ENCODE results near the gene CIAO1. TPM values are rescaled to one million over a fixed set of nuclear protein-coding genes. Genes with fewer than 3 reads are reported as not detected.
"Not testable (repeated sequence)": the region's sequence is repeated elsewhere in the genome, so short reads cannot be mapped to it uniquely, and the experiment has no call there.

Gene CIAO1
- total and polyA plus RNA-seq, 4 donors = 25.8 to 57.1 (median 47.8) TPM

DNA sequence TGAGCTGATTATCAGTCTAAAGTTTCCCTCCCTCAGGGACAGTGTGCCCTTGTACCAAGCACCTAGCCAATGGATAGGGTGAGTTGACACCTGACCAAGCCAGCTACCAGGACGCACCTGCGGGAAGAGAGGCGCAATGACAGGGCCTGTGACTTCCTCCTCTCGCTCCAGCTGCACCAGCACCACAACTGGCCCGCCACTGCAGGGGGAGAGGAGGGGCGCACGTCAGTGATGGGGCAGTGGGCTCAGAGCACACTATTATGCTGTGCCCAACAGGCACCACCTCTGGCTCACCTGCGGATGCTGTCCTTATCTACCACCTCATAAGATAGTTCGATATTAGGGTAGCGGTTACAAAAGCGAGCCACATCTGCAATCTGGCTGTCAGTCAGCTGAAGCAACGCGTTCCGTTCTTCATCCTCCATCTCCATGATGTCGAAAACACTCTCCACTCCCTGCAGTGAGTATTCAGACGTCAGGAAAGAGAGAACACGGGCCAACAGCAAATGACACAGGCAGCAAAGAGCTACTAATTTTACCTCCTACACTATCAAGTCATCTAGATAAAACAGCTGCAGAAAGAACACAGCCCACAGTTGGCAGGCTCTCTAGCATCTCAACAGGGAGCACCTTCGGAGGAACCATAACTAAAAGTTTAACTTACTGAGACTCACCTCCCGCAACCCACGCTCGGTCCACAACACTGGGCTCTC lies 10.9 kb downstream of the CIAO1 start:
- no peak overlapping the region for H3K27ac ChIP-seq (ENCODE audit: low read depth in 1 of 2, low read length in 2 of 2)
- intact Hi-C loops (cut with DNase I) = no loop called here
- DNase-seq = no peak
- H3K4me3 ChIP-seq (ENCODE audit: low read length in 2 of 2) = no peak overlapping the region
- no peak for ATAC-seq (ENCODE audit: low FRiP score)
- no peaks in the 10 kb centered on the region for H3K4me1 ChIP-seq (ENCODE audit: control insufficient read depth in 1 of 2, insufficient read depth in 2 of 2, low read length in 2 of 2)
- H3K9me3 ChIP-seq (ENCODE audit: control insufficient read depth, low read length) = no peaks in the 10 kb centered on the region
- H3K27me3 ChIP-seq (ENCODE audit: control insufficient read depth in 1 of 2, insufficient read depth in 2 of 2, low read length in 1 of 2) = no peaks in the 10 kb centered on the region
- WGBS, 2 donors = 93 to 95% methylated on average over 21 of the region's 21 CpGs
- peaks cover 10 to 28% of the 10 kb centered on the region in 2 donors for H3K36me3 ChIP-seq (ENCODE audit: control insufficient read depth in 1 of 2, insufficient read depth in 2 of 2, low read length in 1 of 2)

DNA sequence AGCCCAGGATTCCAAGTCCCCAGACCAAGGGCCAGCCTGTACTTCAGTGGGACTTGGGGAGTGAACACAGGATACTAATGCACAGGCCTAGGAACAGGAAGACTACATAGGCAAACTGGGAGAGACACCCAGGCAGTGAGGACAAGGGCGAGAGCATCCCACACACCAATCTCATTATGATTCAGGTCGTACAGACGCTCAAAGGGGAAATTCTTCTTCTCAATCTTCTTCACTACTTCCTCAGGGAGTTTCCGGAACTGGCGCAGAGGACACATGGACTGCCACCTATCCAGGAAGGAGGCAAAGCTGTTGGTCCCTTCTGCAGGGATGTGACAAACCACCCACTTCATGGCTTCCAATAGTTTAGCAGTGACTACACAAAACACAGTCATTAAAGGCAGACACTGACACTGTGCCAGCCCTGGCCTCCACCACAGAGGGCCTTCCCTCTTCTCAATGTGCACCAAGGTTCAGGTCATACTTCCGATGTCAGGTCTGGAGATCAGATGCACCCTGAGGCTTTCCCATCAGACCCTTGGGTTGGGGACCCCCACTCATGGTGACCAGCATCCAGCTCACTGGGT lies 21.3 kb downstream of the CIAO1 start:
- Histone ChIP-seq H3K27ac (ENCODE audit: low read depth in 1 of 2, low read length in 2 of 2) (no peak overlapping the region), H3K27me3 (ENCODE audit: control insufficient read depth in 1 of 2, insufficient read depth in 2 of 2, low read length in 1 of 2) (no peaks in the 10 kb centered on the region), H3K4me1 (ENCODE audit: control insufficient read depth in 1 of 2, insufficient read depth in 2 of 2, low read length in 2 of 2) (no peaks in the 10 kb centered on the region), H3K36me3 (ENCODE audit: control insufficient read depth in 1 of 2, insufficient read depth in 2 of 2, low read length in 1 of 2) (peaks cover 6 to 47% of the 10 kb centered on the region in 2 donors), H3K9me3 (ENCODE audit: control insufficient read depth, low read length) (no peaks in the 10 kb centered on the region), H3K4me3 (ENCODE audit: low read length in 2 of 2) (no peak overlapping the region)
- ATAC-seq (ENCODE audit: low FRiP score) = no peak
- no peak for DNase-seq
- 85 to 86% methylated on average over 6 of the region's 6 CpGs for WGBS, 2 donors
- intact Hi-C loops (cut with DNase I) = no loop called here

DNA sequence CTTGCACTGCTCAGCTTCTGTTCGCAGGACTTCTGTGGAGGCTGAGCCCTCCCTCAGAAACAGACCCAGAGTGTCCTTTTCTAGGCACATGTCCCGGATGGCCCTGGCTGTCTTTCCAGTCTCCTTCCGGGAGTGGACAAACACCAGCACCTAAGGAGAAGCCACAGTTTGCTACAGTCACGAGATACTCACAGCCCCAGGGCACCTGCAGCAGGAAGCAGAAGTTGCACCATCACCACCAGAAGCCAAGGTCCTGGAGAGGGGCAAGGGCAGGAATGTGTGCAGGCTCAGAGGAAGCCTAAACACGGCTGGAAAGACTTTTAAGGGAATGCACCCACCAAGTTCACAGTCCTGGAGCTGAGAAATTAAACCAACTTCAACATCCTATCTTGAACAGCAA lies 25.7 kb downstream of the CIAO1 start:
- intact Hi-C loops (cut with DNase I) = no loop called here
- Histone ChIP-seq H3K4me3 (ENCODE audit: low read length in 2 of 2) (no peak overlapping the region), H3K9me3 (ENCODE audit: control insufficient read depth, low read length) (peaks cover 2% of the 10 kb centered on the region), H3K4me1 (ENCODE audit: control insufficient read depth in 1 of 2, insufficient read depth in 2 of 2, low read length in 2 of 2) (no peaks in the 10 kb centered on the region), H3K27ac (ENCODE audit: low read depth in 1 of 2, low read length in 2 of 2) (no peak overlapping the region), H3K27me3 (ENCODE audit: control insufficient read depth in 1 of 2, insufficient read depth in 2 of 2, low read length in 1 of 2) (no peaks in the 10 kb centered on the region), H3K36me3 (ENCODE audit: control insufficient read depth in 1 of 2, insufficient read depth in 2 of 2, low read length in 1 of 2) (peaks cover 5 to 43% of the 10 kb centered on the region in 2 donors)
- no peak for DNase-seq
- 91 to 98% methylated on average over 5 of the region's 5 CpGs for WGBS, 2 donors
- no peak for ATAC-seq (ENCODE audit: low FRiP score)

DNA sequence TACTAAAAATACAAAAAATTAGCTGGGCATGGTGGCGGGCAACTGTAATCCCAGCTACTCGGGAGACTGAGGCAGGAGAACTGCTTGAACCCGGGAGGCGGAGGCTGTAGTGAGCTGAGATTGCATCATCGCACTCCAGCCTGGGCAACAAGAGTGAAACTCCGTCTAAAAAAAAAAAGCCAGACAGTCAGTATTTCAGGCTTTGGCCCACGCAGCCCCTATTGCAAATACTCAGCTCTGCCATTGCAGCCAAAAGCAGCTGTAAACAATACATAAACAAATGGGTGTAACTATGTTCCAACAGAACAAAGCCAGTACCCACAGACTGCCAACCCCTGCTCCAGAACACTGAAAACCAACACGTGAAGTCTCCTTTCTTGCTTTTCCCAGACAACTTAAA lies 28.2 kb downstream of the CIAO1 start:
- H3K27ac ChIP-seq (ENCODE audit: low read depth in 1 of 2, low read length in 2 of 2); intact Hi-C loops (cut with DNase I); DNase-seq; H3K4me3 ChIP-seq (ENCODE audit: low read length in 2 of 2); H3K4me1 ChIP-seq (ENCODE audit: control insufficient read depth in 1 of 2, insufficient read depth in 2 of 2, low read length in 2 of 2); H3K9me3 ChIP-seq (ENCODE audit: control insufficient read depth, low read length); ATAC-seq (ENCODE audit: low FRiP score); H3K27me3 ChIP-seq (ENCODE audit: control insufficient read depth in 1 of 2, insufficient read depth in 2 of 2, low read length in 1 of 2): not testable (repeated sequence)
- H3K36me3 ChIP-seq (ENCODE audit: control insufficient read depth in 1 of 2, insufficient read depth in 2 of 2, low read length in 1 of 2) = peaks cover 5 to 44% of the 10 kb centered on the region in 2 donors
- WGBS, 2 donors = 81 to 82% methylated on average over 8 of the region's 8 CpGs

DNA sequence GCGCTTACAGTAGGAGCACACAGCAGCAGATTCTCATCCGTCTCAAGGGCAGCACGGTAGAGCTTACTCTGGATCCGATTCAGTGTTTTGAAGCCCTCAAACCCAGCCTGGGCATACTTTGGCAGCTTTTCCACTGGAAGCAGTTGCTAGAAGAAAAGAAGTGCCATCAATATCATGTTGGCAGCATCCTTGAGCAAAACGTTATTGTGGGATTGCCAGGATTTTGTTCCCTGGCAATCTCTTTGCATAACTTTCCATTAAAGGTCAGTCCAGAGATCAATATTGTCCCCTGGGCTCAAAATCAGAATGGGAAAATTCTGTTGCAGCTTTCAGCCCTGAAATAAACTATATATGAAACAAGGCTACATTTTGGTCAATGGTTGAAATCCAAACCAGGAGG lies 30.9 kb downstream of the CIAO1 start:
- H3K36me3 ChIP-seq (ENCODE audit: control insufficient read depth in 1 of 2, insufficient read depth in 2 of 2, low read length in 1 of 2) = peaks cover 3 to 34% of the 10 kb centered on the region in 2 donors
- no peaks in the 10 kb centered on the region for H3K4me1 ChIP-seq (ENCODE audit: control insufficient read depth in 1 of 2, insufficient read depth in 2 of 2, low read length in 2 of 2)
- no peak overlapping the region for H3K4me3 ChIP-seq (ENCODE audit: low read length in 2 of 2)
- intact Hi-C loops (cut with DNase I) = no loop called here
- DNase-seq (no peak), ATAC-seq (ENCODE audit: low FRiP score) (no peak)
- 75% methylated on average over 5 of the region's 5 CpGs for WGBS, 2 donors
- no peaks in the 10 kb centered on the region for H3K27me3 ChIP-seq (ENCODE audit: control insufficient read depth in 1 of 2, insufficient read depth in 2 of 2, low read length in 1 of 2)
- H3K27ac ChIP-seq (ENCODE audit: low read depth in 1 of 2, low read length in 2 of 2) = no peak overlapping the region
- peaks cover 2% of the 10 kb centered on the region for H3K9me3 ChIP-seq (ENCODE audit: control insufficient read depth, low read length)

DNA sequence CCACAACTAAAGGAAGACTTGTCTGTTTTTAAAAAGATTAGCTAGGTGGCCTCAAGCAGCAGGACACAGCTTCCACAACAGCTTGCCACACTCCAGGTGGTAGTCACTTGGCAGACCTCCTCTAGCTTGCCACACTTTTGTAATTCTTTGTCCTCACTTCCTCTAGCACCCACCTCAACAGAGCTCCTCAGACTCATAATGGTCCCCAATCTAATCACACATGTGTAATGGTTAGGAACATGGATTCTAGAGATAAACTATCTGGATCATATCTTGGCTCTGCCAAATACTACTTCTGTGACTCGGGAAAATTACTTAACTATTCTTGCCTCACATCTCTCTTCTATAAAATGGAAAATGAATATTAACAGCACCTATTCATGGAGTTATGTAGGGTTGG lies 35.8 kb downstream of the CIAO1 start:
- 51 to 55% methylated on average over 1 of the region's 1 CpG for WGBS, 2 donors
- intact Hi-C loops (cut with DNase I) = loop anchor here (5.0 to 10.0 kb wide), 2 partner anchors 35 to 203 kb away; partner anchors contain the start of genes CIAO1 (in 1 of the 2), NEURL3 (in 1 of the 2) and TMEM127 (in 1 of the 2)
- no peak overlapping the region for H3K4me3 ChIP-seq (ENCODE audit: low read length in 2 of 2)
- DNase-seq (no peak), ATAC-seq (ENCODE audit: low FRiP score) (no peak)
- no peaks in the 10 kb centered on the region for H3K27me3 ChIP-seq (ENCODE audit: control insufficient read depth in 1 of 2, insufficient read depth in 2 of 2, low read length in 1 of 2)
- no peaks in the 10 kb centered on the region for H3K9me3 ChIP-seq (ENCODE audit: control insufficient read depth, low read length)
- H3K36me3 ChIP-seq (ENCODE audit: control insufficient read depth in 1 of 2, insufficient read depth in 2 of 2, low read length in 1 of 2) = peaks cover 0 to 18% of the 10 kb centered on the region in 2 donors
- no peaks in the 10 kb centered on the region for H3K4me1 ChIP-seq (ENCODE audit: control insufficient read depth in 1 of 2, insufficient read depth in 2 of 2, low read length in 2 of 2)
- no peak overlapping the region for H3K27ac ChIP-seq (ENCODE audit: low read depth in 1 of 2, low read length in 2 of 2)

DNA sequence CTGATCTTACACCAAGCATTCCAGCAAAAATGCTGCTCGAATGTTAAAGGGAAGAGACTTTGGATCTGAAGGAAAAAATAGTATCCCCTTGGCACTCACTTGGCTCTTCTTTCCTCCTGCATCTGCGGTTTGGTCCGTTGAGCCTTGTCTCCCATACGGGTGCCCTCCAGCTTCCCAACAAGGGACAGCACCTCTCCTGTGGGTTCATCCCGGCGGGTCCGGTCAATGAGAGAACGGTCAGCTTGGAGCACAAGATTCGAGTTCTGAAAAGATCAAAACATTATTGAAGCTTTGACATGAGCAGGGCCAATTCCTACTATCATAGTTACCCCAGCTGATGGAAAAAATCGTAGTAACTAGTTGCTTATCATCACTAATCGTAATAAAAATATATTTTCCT lies 38.6 kb downstream of the CIAO1 start:
- DNase-seq = no peak
- Histone ChIP-seq H3K27ac (ENCODE audit: low read depth in 1 of 2, low read length in 2 of 2) (no peak overlapping the region), H3K36me3 (ENCODE audit: control insufficient read depth in 1 of 2, insufficient read depth in 2 of 2, low read length in 1 of 2) (peaks cover 0 to 4% of the 10 kb centered on the region in 2 donors), H3K4me3 (ENCODE audit: low read length in 2 of 2) (peak overlapping the region; percentile 28 to 74), H3K4me1 (ENCODE audit: control insufficient read depth in 1 of 2, insufficient read depth in 2 of 2, low read length in 2 of 2) (no peaks in the 10 kb centered on the region), H3K9me3 (ENCODE audit: control insufficient read depth, low read length) (no peaks in the 10 kb centered on the region), H3K27me3 (ENCODE audit: control insufficient read depth in 1 of 2, insufficient read depth in 2 of 2, low read length in 1 of 2) (no peaks in the 10 kb centered on the region)
- 59 to 61% methylated on average over 11 of the region's 11 CpGs for WGBS, 2 donors
- intact Hi-C loops (cut with DNase I) = loop anchor here (2.0 to 10.0 kb wide), 4 partner anchors 37 to 204 kb away; partner anchors contain the start of genes CIAO1 (in 1 of the 2), NEURL3 (in 1 of the 2) and TMEM127 (in 1 of the 2)
- ATAC-seq (ENCODE audit: low FRiP score) = no peak

DNA sequence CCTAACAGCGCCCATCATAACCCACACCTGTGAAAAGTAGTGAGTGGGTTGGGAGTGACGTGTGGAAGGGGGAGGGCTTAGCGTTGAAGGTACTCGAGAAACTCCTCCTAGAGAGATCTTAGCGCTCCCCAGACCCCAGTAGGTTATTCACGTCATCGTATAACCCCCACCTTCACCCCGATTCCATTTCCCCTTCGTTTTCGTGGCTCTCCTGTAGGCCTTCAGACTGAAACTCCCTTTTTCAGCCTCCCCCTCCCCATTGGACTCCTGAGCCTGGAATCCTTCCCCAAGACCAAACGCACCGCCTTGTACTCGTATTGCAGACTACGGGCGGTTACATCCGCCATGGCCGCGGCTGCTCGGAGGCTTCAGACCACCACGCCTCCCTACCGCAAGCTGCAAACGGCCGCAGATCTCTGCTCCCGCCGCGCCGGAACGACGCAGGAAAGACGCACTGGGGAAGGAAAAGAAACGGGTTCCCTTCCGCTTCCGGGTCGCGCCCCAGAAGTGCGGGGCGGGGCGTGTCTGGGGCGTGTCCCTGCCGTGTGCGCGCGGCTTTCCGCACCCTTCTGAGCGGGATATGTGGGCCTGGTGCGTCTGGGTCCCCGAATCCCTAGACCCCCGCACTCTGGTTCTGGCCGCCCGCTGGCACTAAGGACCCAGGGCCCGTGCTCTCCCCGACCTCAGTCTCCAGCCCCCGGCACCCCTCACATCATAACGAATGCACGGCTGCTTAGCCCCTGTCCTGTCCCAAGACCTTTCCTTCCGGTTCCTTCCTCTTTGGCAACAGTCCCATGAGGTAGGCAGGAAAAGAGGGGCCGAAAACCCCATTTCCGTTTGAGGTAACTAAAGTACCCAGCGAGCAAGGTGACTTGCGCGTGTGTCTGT lies 39.3 kb downstream of the CIAO1 start, which contains the start of gene SNRNP200:
Gene SNRNP200 (minus strand): TSS at position 456 of the 888 bp plus-strand sequence. CDS start 109 bp downstream, at position 347.
- intact Hi-C loops (cut with DNase I) = loop anchor here (2.0 to 10.0 kb wide), 3 partner anchors 47 to 203 kb away; partner anchors contain the start of gene NEURL3 (in 1 of the 2)
- H3K27ac ChIP-seq (ENCODE audit: low read depth in 1 of 2, low read length in 2 of 2) = peak within 1 kb of the TSS in 1 of 2 donors; percentile 55

More for the DNA sequence above, 39.3 kb downstream of the CIAO1 start, which contains the start of gene SNRNP200:
- DNase-seq = peak; percentile 92 to 95
- no peaks in the 10 kb centered on the region for H3K9me3 ChIP-seq (ENCODE audit: control insufficient read depth, low read length)
- no peaks in the 10 kb centered on the region for H3K27me3 ChIP-seq (ENCODE audit: control insufficient read depth in 1 of 2, insufficient read depth in 2 of 2, low read length in 1 of 2)
- ATAC-seq (ENCODE audit: low FRiP score) = peak; percentile 97
- peak within 1 kb of the TSS; percentile 53 to 74 for H3K4me3 ChIP-seq (ENCODE audit: low read length in 2 of 2)
- 1% methylated on average over 58 to 61 of the region's 61 CpGs for WGBS, 2 donors
- no peaks in the 10 kb centered on the region for H3K4me1 ChIP-seq (ENCODE audit: control insufficient read depth in 1 of 2, insufficient read depth in 2 of 2, low read length in 2 of 2)
- H3K36me3 ChIP-seq (ENCODE audit: control insufficient read depth in 1 of 2, insufficient read depth in 2 of 2, low read length in 1 of 2) = peaks cover 0 to 4% of the 10 kb centered on the region in 2 donors
